HG03469 (cell line): ENCODE results near the gene PIP5KL1.
"Not testable (repeated sequence)": the region's sequence is repeated elsewhere in the genome, so short reads cannot be mapped to it uniquely, and the experiment has no call there.

ENCODE experiments used
- ATAC-seq: cut with Tn5 transposase; IDR thresholded peaks from one replicate; pipeline ENCODE4 v1.9.1; 2021; ENCODE audit warnings: mild to moderate bottlenecking, moderate library complexity, moderate number of reproducible peaks; ENCODE audit not compliant: unreplicated experiment

Gene PIP5KL1

DNA sequence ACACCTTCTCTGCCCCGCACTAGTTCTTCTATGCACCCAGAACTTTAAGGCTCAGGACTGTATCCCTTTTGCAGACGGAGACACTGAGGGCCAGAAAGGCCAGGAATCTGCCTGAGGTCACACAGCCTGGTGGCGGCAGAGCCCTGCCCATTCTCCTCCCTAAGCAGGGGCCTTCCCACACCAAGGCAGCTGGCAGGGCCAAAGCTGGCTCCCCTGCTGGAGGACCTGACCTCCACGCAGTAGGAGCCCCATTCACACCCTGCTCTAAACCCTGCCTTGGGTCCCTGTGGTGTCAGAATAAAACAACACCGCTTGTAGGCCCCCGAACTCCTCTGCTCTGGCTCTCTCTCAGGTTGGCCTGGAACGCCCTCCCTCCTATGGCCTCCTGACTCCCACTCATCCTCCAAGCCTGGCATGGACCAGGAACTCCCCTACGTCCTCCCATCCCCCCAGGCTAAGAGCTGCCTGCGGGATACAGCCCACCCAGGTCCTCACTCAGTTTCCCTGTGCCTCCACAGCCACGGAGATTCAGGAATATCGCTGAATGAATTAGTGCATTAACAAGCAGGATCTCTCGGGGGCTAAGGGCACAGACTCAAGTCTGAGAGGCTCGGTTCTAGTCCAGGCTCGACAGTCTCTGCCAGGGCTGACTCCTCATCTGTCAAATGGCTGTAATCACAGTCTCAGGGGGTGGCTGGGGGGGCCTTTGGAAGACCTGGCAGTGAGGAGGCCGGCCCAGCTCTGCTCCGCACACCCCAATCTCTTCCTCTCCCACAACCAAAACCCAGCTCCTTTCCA is 34.0 kb downstream of the PIP5KL1 start:
- no peak for ATAC-seq

DNA sequence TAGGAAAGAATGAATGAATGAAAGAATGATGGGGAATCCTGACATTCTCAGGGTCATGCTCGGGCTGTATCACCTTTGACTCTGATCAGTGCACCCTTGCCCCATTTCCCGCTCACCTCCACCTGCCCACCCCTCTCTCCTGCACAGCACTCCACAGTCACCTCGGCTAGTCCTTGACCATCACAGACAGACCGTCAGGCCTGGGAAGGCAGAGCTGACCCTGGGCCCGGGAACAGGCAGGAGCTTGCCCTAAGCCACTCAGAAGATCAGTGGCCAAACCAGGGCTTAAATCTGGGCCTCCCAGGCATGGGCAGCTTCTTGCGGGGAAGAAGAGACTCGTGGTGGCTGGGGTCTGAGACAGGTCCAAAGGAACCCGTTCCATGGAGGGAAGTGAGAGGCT is 34.8 kb downstream of the PIP5KL1 start:
- no peak for ATAC-seq

DNA sequence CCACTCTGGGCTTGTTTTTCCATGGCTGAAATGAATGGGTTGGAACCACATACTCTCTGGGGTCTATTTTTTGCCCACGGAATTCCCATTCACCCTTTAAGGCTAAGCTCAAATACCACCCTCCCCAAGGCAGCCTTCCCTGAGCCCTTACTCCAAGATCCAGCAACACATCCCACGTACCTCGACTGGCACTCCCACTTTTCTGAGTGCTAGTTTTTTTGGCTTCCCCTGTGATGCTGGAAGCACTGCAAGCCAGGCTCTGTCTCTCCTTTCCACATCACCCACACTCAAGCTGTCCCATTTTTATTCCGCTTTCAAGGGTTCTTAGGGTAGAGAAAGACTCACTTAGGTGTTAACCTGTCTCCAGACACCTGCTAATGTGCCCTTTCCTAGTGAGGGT is 37.2 kb downstream of the PIP5KL1 start:
- ATAC-seq: no peak

DNA sequence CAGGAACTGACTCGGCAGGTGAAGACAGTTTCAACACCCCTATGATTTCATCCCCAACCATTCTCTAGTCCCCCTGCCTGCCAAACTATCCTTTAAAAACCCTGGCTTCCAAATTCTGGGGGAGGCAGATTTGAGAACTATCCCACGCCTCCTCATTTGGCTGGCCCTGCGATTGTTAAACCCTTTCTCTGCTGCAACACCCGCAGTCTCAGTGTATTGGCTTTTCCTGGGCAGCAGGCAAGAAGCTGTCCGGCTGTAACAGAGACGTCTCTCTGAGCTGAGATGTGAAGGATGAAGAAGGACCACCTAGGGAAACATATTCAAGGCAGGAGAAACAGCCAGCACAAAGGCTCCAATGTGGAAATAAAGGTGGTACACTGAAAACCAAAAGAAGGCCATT is 37.7 kb downstream of the PIP5KL1 start:
- no peak for ATAC-seq

DNA sequence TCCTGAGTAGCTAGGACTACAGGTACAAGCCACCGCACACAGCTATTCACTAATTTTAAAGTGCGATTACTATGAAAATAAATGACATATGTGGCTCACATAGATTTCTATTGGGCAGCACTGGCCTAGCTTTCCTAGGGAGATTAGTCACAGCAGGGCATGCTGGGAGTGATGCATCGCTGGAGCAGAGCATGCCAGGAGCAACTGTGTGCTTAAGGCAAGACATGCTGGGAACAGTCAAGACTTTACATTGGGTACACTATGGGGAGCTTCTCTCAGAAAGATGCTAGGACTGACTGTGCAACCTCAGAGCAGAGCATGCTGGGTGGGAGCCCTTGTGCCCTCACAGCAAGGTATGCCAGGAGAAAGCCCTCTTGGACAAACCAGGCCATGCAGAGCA is 40.5 kb downstream of the PIP5KL1 start:
- ATAC-seq: no peak

DNA sequence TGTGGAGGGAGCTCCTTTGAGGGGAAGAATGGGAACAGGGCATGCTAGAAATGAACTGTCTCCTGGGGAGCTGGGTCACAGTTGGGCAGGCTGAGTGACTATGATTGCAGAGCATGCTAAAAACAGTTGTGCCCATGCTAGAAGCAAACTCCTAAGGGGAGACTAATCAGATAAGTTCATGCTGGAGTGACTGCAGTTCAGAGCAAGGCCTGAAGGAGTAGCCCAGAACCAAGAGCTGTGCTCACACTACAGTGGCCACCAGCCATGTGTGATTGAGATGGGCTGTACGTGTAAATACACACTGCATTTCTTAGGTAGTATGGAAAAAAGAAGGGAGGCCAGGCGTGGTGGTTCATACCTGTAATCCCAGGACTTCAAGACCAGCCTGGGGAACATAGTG is 42.8 kb downstream of the PIP5KL1 start:
- no peak for ATAC-seq

DNA sequence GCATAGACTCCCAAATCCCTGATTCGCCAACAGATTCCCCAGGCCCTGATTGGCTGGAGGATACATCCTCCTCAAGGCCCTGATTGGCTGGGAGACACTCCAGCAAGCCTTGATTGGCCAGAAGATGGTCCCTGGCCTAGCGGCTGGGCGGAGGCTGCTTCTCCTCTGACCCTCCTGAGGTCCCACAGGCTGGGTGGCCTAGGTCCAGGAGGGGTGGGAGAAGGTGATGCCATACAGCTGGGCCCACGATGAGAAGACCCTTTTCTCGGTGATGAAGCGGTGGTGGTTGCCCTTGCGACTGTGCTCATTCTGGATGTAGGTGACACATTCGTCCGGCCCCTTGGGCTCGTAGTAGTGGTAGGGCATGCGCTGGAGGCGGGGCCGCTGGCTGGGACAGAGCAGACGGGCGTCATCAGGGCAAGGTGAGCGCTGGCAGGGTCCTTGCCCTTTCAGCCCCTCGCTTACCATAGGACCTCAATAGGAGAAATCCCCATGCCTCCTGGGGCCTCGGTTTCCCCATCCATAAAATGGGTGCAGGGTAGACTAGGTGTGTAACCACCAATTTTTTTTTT is 44.1 kb downstream of the PIP5KL1 start:
- no peak for ATAC-seq

DNA sequence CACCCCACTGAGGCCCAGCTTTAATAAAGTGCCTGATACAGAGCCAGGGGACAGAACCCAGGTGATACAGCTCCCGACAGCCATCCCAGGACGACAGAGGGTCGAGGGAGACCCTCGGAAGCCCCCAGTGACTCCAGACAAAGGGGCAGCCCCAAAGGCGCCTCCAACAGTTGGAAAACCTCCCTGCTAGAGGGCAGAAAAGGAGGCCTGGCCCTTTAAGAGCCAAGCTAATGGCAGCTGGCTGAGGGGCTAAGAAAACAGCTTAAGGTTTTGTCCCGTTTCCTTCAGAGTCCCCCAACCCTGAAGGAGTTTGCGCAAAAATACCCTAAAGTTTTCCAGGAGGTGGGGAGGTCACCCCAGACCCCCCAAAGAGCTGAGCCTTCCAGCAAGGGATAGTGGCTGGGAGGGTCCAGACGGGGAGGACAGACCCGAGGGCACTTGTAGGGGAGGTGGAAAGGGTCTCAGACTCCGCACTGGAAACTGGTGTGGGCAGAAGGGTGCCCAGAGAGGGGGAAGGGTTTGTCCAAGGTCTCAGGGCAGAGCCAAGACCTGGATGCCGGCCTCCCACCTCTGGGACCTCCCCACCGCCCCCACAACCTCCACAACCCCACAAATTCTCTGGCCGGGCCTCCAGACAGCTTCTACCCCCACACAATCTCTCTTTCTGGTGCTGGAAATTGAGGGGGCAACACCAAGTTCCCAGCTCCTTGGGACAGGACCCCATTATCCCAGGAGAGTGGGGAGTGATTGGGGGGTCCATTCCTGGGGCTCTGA is 44.9 kb downstream of the PIP5KL1 start:
- no peak for ATAC-seq

DNA sequence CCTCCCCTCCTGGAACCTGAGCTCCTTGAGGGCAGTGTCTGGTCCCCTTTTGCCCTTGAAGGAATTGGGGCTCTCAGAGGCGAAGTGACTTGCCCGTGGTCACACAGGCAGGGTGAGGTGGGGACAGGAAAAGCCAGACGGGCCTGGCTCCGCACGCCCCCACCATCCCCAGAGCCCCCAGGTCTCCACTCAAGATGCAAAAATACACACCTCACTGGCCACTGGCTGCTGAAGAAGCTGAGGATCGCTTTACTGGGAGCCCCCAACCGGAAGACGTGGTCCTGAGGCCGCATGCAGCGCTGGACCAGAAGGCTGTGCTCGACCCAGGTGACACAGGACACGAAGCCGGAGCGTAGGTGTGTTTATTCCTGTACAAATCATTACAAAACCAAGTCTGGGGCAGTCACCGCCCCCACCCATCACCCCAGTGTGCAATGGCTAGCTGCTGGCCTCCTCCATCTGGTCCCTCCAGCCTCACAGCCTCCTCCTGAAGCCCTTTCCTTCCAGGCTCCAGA is 45.5 kb downstream of the PIP5KL1 start:
- no peak for ATAC-seq

DNA sequence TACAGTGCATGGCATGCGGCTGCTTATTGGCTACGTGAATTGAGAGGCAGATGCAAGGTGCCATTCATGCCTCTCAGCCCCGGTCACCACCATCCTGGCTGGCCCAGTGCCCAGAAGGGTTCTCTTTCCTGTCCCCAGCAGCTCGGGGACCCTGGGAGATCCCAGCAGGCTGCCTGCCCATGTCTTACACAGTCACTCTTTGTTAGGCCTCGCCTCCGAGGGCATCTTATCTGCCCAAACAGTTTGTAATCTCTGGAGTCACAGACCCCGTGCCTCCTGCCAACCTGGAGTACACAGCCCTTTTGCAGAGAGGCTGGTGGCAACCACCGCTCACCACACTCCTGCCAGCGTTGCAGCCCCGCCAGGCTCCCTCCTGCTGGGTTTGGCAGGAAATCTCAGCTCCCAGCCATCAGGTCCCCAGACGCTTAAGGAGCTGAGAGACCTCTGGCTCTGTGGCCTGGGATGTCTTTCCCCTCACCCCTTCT is 46.1 kb downstream of the PIP5KL1 start:
- ATAC-seq: no peak

DNA sequence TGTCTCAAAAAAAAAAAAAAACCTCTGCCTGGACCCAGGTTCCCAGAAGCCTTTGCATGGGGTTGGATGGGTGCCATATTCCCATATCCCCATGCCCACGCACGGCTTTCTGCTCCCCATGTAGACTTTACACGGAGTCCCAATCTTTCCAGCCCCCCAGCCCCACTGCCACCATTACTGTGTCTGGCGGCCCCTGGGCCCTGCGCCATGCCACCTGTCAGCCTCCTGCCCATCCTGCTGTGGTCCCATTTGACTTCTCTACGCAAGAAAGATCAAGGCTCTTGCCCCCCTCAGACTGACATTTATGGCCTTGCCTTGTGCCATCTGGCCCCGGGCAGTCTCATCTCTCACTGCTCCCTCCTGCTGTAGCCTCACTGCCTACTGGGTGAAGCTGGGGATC is 46.6 kb downstream of the PIP5KL1 start:
- no peak for ATAC-seq

DNA sequence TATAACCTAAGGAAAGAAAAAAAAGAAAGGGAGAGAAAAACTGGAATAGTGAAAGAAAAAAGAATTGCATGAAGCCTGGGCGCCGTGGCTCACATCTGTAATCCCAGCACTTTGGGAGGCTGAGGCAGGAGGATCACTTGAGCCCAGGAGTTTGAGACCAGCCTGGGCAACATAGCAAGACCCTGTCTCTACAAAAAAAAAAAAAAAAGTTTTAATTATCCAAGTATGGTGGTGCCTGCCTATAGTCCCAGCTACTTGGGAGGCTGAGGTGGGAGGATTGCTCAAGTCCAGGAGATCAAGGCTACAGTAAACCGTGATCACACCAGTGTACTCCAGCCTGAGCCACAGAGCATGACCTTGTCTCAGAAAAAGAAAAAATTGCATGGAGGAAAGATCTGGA is 48.9 kb downstream of the PIP5KL1 start:
- not testable (repeated sequence) for ATAC-seq

DNA sequence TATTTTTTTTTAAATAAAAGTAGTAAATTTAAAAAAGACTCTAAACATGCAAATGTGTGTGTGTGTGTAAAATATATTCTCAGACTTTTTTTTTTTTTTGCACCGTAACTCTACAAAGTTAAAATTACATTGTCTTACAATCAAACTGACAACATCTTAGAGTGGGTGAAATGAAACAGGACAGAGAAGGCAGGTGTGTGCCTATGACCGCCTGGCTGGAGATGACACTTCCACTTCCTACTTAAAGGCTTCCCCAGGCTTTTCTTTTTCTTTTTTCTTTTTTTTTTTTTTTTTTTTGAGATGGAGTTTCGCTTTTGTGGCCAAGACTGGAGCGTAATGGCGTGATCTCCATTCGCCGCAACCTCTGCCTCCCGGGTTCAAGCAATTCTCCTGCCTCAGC is 50.4 kb downstream of the PIP5KL1 start:
- no peak for ATAC-seq

DNA sequence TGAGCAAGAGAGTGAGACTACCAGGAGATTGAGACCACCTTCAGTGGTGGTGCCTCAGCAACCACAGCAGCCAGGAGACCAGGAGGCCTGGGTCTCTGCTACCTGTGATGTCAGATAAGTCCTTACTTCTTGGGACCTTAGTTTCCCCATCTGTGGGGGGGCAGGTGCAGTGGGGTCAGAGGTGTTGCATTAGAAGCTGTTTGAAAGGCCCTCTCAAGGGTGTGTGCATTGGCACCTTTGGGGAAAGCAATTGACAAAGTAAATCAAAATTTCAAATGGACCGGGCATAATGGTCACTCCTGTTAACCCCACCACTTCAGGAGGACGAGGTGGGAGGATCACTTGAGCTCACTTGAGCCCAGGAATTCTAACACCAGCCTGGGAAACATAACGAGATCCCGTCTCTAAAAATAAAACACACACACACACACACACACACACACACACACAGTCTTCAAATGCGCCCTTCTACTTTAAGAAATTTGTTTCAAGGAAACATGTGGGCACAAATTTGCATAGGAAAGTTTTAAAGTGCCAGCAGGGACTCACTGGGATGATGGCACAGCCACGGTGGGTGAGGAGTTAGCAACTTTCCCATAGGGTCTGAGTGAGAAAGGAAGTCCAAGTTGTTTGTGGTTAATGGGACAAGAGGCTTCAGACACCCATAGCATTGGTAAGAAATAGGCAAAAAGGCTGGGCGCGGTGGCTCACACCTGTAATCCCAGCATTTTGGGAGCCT is 51.8 kb downstream of the PIP5KL1 start:
- ATAC-seq: no peak

DNA sequence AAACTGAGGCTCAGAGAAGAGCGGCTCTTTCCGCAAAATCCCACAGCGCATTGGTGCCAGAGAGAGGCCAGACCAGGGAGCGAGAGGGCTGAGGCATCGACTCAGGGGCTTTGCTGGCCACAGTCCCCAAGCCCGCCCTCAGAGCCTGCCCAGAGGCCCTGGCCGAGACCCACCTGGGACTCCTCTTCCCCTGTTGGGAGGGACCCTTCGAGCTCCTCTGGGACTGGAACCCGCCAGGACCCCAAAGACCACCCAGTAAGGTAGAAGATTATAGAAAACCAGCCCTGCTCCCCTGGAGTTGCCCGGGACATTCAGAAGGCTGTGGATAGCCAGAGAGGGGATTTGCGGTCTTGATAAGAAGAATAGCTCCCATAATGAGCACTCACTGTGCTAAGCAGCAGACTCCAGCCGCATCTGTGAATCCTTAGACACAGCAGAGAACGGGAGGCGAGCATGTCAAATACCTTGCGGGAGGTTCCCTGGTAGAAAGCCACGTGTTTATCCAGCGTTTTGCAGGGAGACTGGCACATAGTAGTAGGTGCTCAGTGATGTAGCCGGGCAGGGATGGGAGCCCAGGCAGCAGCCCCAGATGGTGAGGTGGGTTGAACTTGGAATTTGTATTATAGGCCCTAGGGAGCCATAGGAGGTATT is 52.5 kb downstream of the PIP5KL1 start:
- no peak for ATAC-seq

DNA sequence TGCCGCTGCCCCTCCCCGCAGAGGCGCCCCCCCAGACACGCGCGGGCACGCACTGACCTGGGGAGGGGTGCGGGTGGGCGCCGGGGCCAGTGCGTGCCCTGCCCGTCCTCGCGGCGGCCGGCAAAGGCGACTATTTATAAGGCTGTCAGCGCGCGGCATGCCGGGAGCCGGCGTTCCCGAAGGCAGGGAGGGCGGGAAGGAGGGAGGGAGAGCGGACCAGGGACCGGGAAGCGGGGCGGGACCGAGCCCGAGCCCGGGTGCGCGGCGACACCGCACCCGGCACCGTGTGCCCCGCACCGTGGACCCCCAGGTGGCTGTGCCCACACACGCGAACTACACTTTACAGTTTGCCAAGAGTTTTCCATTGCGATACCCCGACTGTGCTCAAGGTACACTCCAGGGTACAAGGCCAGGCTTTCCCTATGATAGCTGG is 53.0 kb downstream of the PIP5KL1 start, which contains the start of gene AK1:
TSS of gene AK1 (minus strand) at position 110 of the 433 bp plus-strand sequence. CDS start 3,058 bp downstream, outside the sequence.
- no peak for ATAC-seq

DNA sequence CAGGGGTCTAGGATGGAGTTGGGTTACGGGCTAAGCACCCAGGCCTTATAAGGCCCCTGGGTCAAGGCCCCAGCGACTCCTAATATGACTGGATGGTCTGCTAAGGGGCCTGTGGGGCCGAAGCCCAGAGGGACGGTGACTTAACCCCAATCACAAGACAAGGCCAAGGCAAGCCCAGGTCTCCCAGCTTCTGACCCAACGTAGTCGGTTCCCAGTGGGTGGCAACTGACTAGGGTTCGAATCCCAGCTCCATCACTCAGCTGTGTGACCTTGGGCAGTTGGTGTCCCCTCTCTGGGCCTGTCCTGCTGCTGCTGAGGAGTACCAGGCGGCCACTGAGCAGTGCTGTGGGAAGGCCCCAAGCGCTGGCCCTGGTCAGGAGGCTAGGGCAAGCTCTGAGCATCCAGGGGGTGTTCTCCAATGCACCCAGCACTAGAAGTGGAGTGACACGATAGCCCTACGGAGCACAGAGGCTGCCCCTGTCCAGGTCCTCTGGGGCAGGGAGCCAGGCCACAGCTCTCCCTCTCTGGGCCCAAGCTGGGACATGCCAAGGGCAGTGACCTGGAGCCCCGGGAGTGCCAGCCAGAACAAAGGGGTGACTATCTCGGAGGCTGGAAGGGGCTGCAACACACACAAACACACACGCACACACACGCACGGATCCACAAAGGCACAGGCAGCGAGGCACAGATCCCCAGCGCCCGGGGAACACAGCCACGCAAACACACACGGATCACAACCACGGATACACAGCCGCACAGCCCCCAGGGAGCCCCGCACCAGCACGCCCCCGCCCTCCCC is 53.6 kb downstream of the PIP5KL1 start:
- ATAC-seq: no peak

DNA sequence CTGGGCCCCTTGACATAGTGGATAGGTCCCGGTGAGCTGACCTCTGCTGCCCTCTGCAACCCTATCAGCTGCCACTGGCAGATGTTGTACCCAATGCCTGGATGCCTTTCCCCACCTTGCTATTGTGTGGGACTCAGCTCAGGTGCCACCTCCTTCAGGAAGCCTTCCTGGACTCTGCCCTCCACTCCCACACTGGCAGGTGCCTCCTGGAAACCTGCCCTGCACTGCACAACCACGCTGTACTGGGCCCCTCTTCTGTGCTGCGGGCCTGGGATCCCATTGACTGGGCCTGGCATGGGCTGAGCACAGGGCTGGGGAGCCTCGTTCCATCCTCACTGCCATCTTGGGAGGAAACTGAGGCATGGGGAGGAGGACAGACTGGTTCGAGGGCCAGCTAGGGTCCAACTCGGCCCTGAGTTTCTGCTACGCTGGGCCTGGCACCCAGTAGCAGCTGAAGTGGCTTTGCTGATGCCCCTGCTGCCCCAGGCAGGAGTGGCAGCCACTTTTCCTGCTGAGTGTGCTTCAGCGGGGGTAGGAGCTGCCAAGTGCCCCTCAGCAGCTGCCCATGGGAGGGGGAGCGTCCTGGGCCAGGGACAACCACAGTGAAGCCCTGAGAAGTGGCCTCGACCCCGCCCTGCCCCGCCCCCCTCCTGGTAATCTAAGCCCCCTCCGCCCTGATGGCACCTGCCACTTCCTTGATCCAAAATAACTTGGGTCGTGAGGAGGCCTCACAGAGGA is 54.4 kb downstream of the PIP5KL1 start:
- no peak for ATAC-seq
